Ishikawa (cell line): ENCODE measurements around the gene N4BP3.

ENCODE experiments used
- CREB1 ChIP-seq: IDR thresholded peaks from 2 replicates; pipeline ENCODE4 v1.6.1; 2012; ENCODE audit warnings: low read depth
- EP300 ChIP-seq: IDR thresholded peaks from 2 replicates; pipeline ENCODE4 v1.6.1; 2012; ENCODE audit warnings: borderline replicate concordance
- TAF1 ChIP-seq: IDR thresholded peaks from 2 replicates; pipeline ENCODE4 v1.6.1; 2012; ENCODE audit warnings: low read depth, mild to moderate bottlenecking
- YY1 ChIP-seq: IDR thresholded peaks from 2 replicates; pipeline ENCODE4 v1.6.1; 2012; ENCODE audit warnings: low read depth
- TF ChIP-seq, protein P1 (sequence below): IDR thresholded peaks from 2 replicates; pipeline ENCODE4 v1.6.1; 2012

GRCh38 chr5:178174456-178174855, 61.1 kb downstream of the N4BP3 start:
- no peak for TF ChIP-seq CREB1
- no peak for TF ChIP-seq EP300
- TF ChIP-seq, protein P1, sequence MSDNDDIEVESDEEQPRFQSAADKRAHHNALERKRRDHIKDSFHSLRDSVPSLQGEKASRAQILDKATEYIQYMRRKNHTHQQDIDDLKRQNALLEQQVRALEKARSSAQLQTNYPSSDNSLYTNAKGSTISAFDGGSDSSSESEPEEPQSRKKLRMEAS: no peak
- TF ChIP-seq TAF1: no peak
- no peak for TF ChIP-seq YY1
